ENCODE results near the gene NCOR1. TPM values are rescaled to one million over a fixed set of nuclear protein-coding genes. Genes with fewer than 3 reads are reported as not detected.

Gene NCOR1
- total RNA-seq, 1 donor from 2014 or later, result 108 TPM

DNA sequence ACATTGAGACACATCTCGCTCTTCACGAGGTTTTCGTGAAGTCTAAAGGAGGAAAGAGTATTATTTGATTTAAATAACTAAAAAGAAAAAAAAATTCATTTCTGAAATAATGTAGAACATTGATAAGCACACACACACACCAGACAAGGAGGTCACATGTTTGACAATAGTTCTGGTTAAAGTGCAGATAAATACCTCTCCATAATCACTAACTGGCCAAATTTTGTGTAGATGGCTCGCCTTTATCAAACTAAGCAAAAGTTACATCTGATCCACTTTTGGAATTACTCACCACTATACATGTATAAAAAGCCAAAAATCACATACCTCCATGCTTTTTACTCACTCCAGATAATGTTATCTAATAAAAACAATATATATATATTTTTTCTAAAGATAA lies 106.5 kb downstream of the NCOR1 start:
- H3K36me3 Mint-ChIP-seq (ENCODE audit: low read depth), result peaks cover 19% of the 10 kb centered on the region
- TF ChIP-seq, protein P1, sequence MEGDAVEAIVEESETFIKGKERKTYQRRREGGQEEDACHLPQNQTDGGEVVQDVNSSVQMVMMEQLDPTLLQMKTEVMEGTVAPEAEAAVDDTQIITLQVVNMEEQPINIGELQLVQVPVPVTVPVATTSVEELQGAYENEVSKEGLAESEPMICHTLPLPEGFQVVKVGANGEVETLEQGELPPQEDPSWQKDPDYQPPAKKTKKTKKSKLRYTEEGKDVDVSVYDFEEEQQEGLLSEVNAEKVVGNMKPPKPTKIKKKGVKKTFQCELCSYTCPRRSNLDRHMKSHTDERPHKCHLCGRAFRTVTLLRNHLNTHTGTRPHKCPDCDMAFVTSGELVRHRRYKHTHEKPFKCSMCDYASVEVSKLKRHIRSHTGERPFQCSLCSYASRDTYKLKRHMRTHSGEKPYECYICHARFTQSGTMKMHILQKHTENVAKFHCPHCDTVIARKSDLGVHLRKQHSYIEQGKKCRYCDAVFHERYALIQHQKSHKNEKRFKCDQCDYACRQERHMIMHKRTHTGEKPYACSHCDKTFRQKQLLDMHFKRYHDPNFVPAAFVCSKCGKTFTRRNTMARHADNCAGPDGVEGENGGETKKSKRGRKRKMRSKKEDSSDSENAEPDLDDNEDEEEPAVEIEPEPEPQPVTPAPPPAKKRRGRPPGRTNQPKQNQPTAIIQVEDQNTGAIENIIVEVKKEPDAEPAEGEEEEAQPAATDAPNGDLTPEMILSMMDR (IDR thresholded peaks at IDR 0.05), result no peak

DNA sequence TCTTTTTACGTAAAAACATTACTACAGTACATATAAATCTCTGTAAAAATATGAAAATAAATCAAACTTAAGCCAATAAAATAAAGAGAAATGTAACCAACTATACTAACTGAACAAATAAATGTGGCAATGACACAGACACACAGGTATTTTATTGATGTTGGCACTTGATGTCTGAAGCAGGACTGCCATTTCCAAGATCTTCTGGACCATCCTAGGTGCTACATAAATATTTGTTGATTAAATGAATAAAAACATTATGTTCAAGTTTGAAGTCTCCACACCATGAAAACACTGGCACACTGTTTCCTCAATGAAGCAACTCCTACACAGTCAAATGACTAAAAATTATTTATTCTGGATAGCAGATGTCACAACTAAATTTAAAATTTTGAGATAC lies 106.9 kb downstream of the NCOR1 start:
- H3K27ac Mint-ChIP-seq (ENCODE audit: unreplicated experiment), result no peak overlapping the region
- no peaks in the 10 kb centered on the region for H3K27me3 Mint-ChIP-seq (ENCODE audit: low read depth)
- H3K4me3 Mint-ChIP-seq (ENCODE audit: unreplicated experiment), result no peak overlapping the region
- DNase-seq (ENCODE audit: low spot score), result no peak
- no peaks in the 10 kb centered on the region for H3K4me1 Mint-ChIP-seq (ENCODE audit: low read depth)
- H3K9me3 Mint-ChIP-seq (ENCODE audit: low read depth), result no peaks in the 10 kb centered on the region
- TF ChIP-seq, protein P1 (IDR thresholded peaks at IDR 0.05), result no peak
- H3K36me3 Mint-ChIP-seq (ENCODE audit: low read depth), result peaks cover 18% of the 10 kb centered on the region

More for the DNA sequence above, 106.5 kb downstream of the NCOR1 start:
- Mint-ChIP-seq H3K27me3 (ENCODE audit: low read depth) (no peaks in the 10 kb centered on the region), H3K4me3 (ENCODE audit: unreplicated experiment) (no peak overlapping the region), H3K27ac (ENCODE audit: unreplicated experiment) (no peak overlapping the region), H3K9me3 (ENCODE audit: low read depth) (no peaks in the 10 kb centered on the region), H3K4me1 (ENCODE audit: low read depth) (no peaks in the 10 kb centered on the region)
- no peak for DNase-seq (ENCODE audit: low spot score)

DNA sequence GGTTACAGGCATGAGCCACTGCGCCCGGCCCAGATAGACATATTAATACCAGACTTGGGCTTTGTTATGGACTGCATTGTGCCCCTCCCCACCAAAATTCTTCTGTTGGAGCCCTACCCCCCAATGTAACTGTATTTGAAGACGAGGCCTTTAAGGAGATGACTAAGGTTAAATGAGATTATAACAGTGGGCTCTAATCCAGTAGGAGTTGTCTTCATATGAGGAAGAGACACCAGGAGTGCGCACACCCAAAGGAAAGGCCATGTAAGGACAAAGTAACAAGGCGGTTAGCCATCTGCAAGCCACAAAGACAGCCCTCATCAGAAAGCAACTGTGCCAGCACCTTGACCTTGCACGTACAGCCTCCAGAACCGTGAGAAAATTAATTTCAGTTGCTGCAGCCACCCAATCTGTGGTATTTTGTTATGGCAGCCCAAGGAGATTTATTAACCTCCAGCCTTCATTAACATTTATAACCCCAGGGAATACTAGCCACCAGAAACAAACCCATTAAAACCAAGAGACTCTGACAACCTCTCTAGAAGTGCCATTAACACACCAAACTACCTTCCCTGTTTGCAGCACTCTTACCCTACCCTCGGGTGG lies 108.1 kb downstream of the NCOR1 start:
- no peaks in the 10 kb centered on the region for H3K4me1 Mint-ChIP-seq (ENCODE audit: low read depth)

DNA sequence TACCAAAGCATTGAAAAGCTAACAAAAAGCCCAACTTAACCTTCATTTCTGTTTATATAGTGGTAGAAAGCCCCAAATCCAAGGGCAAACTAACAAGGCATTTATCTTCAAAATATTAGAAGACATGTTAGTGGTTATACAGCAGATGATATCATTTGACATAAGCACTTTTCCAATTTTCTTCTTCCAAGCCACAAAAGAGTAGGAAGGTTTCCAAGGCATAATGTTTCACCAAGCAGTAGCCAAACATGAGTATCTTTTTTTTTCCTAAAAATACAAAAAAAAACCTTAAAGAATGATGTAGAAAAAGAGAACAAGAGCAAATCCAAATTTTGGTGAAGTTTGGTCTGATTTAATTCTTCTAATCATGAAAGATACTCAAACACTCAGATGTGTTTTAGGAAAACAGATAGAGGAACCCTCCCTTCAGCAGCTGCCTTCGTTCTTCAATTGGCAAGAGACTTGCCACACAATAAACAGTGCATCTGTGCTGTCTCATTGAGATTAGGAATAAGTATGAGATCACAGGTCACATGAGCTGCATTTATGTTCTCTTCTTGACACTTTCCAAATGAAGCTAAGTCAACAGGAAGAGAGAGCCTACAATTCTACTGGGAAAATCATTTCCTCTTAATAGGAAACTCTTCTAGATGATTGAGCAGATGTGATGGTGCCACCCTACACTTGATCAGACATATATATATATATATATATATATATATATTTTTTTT lies 109.0 kb downstream of the NCOR1 start:
- Mint-ChIP-seq H3K36me3 (ENCODE audit: low read depth) (peaks cover 21% of the 10 kb centered on the region), H3K4me1 (ENCODE audit: low read depth) (no peaks in the 10 kb centered on the region), H3K4me3 (ENCODE audit: unreplicated experiment) (no peak overlapping the region), H3K9me3 (ENCODE audit: low read depth) (no peaks in the 10 kb centered on the region), H3K27ac (ENCODE audit: unreplicated experiment) (no peak overlapping the region), H3K27me3 (ENCODE audit: low read depth) (no peaks in the 10 kb centered on the region)
- TF ChIP-seq, protein P1 (IDR thresholded peaks at IDR 0.05), result no peak
- DNase-seq (ENCODE audit: low spot score), result no peak

More for the DNA sequence above, 108.1 kb downstream of the NCOR1 start:
- no peak for DNase-seq (ENCODE audit: low spot score)
- peaks cover 19% of the 10 kb centered on the region for H3K36me3 Mint-ChIP-seq (ENCODE audit: low read depth)
- H3K27me3 Mint-ChIP-seq (ENCODE audit: low read depth), result no peaks in the 10 kb centered on the region
- H3K4me3 Mint-ChIP-seq (ENCODE audit: unreplicated experiment), result no peak overlapping the region
- TF ChIP-seq, protein P1 (IDR thresholded peaks at IDR 0.05), result no peak
- H3K9me3 Mint-ChIP-seq (ENCODE audit: low read depth), result no peaks in the 10 kb centered on the region
- H3K27ac Mint-ChIP-seq (ENCODE audit: unreplicated experiment), result peak overlapping the region; percentile 17

DNA sequence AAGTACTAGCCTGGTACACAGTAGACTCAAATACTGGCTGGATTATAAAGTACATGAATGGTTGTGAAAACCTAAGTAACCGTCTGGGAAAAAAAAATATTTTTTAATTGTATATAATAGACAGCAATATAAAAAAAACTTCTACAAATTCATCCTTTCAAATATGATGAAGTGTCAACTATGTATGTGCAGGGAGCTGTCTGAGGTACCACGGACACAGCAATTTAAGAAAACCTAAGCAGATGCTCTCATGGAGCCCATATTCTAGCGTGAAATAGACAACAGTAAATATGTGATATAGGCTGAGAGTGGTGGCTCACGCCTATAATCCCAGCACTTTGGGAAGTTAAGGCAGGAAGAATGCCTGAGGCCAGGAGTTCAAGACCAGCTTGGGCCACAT lies 111.1 kb downstream of the NCOR1 start:
- Mint-ChIP-seq H3K36me3 (ENCODE audit: low read depth) (peaks cover 24% of the 10 kb centered on the region), H3K4me3 (ENCODE audit: unreplicated experiment) (no peak overlapping the region), H3K9me3 (ENCODE audit: low read depth) (no peaks in the 10 kb centered on the region), H3K27ac (ENCODE audit: unreplicated experiment) (no peak overlapping the region), H3K4me1 (ENCODE audit: low read depth) (no peaks in the 10 kb centered on the region), H3K27me3 (ENCODE audit: low read depth) (no peaks in the 10 kb centered on the region)
- no peak for DNase-seq (ENCODE audit: low spot score)
- TF ChIP-seq, protein P1 (IDR thresholded peaks at IDR 0.05), result no peak

Measured in chondrocyte (in vitro differentiated cells).